ENCODE results near the gene ST6GALNAC6. TPM values are rescaled to one million over a fixed set of nuclear protein-coding genes. Genes with fewer than 3 reads are reported as not detected.

Gene ST6GALNAC6
- total and polyA plus RNA-seq, 2 experiments from 2014 or later = 53.0 to 73.4 TPM

DNA sequence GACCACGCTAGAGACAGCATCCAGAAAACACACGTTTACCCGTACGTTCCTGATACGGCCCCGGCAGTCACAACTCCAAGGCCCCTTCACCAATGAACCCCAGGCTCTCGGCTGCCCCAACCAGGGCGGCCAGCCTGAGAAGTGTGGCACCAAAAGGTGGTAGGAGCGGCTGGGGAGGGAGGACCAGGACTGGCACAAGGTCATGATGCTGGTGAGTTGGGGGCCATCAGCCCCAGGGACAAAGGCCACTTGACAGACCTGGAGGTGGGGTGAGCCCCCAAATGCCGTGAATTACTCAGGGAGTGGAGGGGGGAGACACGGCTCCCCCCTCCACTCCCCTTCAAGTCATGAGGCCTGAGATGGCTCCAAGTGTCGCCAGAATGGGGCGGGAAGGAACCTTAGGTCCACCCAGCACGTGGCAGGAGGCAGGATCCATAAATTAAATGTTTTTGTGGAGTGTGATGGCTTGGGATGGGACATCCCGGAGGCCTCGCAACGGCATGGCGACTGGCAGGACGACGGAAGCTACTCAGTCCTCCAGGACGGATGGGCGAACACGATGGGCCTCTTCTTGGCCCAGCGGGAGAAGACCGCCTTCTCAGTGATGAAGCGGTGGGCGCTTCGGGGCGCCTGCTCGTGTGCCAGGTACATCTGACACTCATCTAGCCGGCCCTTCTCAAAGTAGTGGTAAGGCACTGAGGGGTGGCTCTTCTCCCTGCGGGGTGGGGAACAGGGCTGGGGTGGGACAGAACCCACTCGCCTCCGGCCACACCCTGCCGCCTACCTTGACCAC, 8.7 kb upstream of the ST6GALNAC6 start:
- no peaks in the 10 kb centered on the region for H3K27me3 ChIP-seq
- H3K9me3 ChIP-seq (ENCODE audit: low read depth) = no peaks in the 10 kb centered on the region
- TF ChIP-seq, protein P1, sequence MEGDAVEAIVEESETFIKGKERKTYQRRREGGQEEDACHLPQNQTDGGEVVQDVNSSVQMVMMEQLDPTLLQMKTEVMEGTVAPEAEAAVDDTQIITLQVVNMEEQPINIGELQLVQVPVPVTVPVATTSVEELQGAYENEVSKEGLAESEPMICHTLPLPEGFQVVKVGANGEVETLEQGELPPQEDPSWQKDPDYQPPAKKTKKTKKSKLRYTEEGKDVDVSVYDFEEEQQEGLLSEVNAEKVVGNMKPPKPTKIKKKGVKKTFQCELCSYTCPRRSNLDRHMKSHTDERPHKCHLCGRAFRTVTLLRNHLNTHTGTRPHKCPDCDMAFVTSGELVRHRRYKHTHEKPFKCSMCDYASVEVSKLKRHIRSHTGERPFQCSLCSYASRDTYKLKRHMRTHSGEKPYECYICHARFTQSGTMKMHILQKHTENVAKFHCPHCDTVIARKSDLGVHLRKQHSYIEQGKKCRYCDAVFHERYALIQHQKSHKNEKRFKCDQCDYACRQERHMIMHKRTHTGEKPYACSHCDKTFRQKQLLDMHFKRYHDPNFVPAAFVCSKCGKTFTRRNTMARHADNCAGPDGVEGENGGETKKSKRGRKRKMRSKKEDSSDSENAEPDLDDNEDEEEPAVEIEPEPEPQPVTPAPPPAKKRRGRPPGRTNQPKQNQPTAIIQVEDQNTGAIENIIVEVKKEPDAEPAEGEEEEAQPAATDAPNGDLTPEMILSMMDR (IDR thresholded peaks at IDR 0.05; ENCODE audit: low read depth, low read length) = no peak
- peaks cover 3% of the 10 kb centered on the region for H3K36me3 ChIP-seq
- no peak overlapping the region for H3K27ac ChIP-seq
- DNase-seq (ENCODE audit: low read depth in 1 of 2, low spot score in 1 of 2) = no peak
- no peak overlapping the region for H3K4me3 ChIP-seq
- H3K4me1 ChIP-seq (ENCODE audit: low read depth) = peaks cover 18% of the 10 kb centered on the region

GRCh38 chr9:127905788-127906191, 6.4 kb upstream of the ST6GALNAC6 start:
- Histone ChIP-seq H3K36me3 (no peaks in the 10 kb centered on the region), H3K27ac (no peak overlapping the region), H3K9me3 (ENCODE audit: low read depth) (no peaks in the 10 kb centered on the region), H3K4me1 (ENCODE audit: low read depth) (peaks cover 18% of the 10 kb centered on the region), H3K4me3 (no peak overlapping the region), H3K27me3 (no peaks in the 10 kb centered on the region)
- TF ChIP-seq, protein P1 (IDR thresholded peaks at IDR 0.05; ENCODE audit: low read depth, low read length) = no peak
- DNase-seq (ENCODE audit: low read depth in 1 of 2, low spot score in 1 of 2) = no peak

- TF ChIP-seq, protein P1 (IDR thresholded peaks at IDR 0.05; ENCODE audit: low read depth, low read length) = no peak
- Histone ChIP-seq H3K9me3 (ENCODE audit: low read depth) (no peaks in the 10 kb centered on the region), H3K36me3 (no peaks in the 10 kb centered on the region), H3K4me1 (ENCODE audit: low read depth) (peaks cover 18% of the 10 kb centered on the region), H3K27me3 (no peaks in the 10 kb centered on the region), H3K27ac (peak overlapping the region; percentile 92), H3K4me3 (no peak overlapping the region)
- no peak for DNase-seq (ENCODE audit: low read depth in 1 of 2, low spot score in 1 of 2)
Measured at GRCh38 chr9:127905004-127905728, 5.8 kb upstream of the ST6GALNAC6 start.

- peak; percentile 49 to 77 for DNase-seq (ENCODE audit: low read depth in 1 of 2, low spot score in 1 of 2)
- peaks cover 21% of the 10 kb centered on the region for H3K4me1 ChIP-seq (ENCODE audit: low read depth)
- TF ChIP-seq, protein P1 (IDR thresholded peaks at IDR 0.05; ENCODE audit: low read depth, low read length) = no peak
Measured at GRCh38 chr9:127904561-127905003, 5.2 kb upstream of the ST6GALNAC6 start.

DNA sequence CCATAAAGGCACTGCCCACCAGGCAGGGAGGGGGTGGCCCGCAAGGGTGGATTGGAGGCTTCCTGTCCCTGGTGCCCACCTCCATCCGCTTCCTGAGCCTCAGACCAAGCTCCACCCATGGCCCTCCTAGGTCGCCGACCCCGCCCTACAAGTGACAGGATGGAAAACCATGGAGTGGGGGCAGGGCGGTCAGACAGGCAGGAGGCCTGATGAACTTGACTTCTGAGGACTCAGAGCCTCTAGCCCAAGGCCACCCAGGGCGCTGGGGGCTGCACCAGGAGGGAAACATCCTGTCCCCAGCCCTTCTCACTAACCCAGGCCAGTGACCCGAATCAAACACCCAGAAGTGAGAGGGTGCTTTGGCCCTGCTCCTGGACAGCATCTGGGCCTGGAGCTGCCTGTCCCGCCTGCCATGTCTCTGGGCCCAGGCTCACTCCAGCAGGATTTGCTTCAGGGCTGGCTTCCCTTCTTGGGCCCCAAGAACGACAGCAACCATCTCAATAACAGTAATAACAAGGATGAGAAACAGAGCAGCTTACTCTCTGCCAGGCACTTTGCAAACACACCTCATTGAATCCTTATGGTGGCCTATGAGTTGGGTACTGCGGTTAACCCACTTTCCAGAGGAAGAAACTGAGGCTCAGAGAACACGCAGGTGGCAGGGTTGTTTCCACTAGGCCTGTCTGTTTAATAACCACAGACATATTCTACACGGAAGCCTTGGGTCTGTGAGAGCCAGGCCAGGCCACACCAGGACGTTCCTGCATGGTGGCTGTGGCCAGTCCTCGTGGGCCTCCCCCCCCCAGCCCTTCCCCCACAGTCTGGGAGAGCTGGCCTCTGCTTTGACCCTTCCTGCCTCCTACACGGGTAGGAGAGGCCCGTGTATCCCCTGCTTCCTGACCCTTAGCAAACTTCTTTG, 4.4 kb upstream of the ST6GALNAC6 start:
- Histone ChIP-seq H3K4me3 (no peak overlapping the region), H3K36me3 (no peaks in the 10 kb centered on the region), H3K9me3 (ENCODE audit: low read depth) (no peaks in the 10 kb centered on the region), H3K4me1 (ENCODE audit: low read depth) (peaks cover 21% of the 10 kb centered on the region), H3K27me3 (no peaks in the 10 kb centered on the region), H3K27ac (peak overlapping the region; percentile 92)
- DNase-seq (ENCODE audit: low read depth in 1 of 2, low spot score in 1 of 2) = peak in 1 of 2 donors; percentile 80
- TF ChIP-seq, protein P1 (IDR thresholded peaks at IDR 0.05; ENCODE audit: low read depth, low read length) = no peak

More at GRCh38 chr9:127904561-127905003, 5.2 kb upstream of the ST6GALNAC6 start:
- no peaks in the 10 kb centered on the region for H3K9me3 ChIP-seq (ENCODE audit: low read depth)
- H3K27ac ChIP-seq = peak overlapping the region; percentile 92
- H3K36me3 ChIP-seq = no peaks in the 10 kb centered on the region
- H3K27me3 ChIP-seq = no peaks in the 10 kb centered on the region
- H3K4me3 ChIP-seq = no peak overlapping the region
